Lung (tissue), 12 donors: Measurements from ENCODE around the gene LAMP5. TPM values are rescaled to one million over a fixed set of nuclear protein-coding genes. Genes with fewer than 3 reads are reported as not detected.

ENCODE experiments used
- ATAC-seq: fragments of 200-7000 bp; cut with Tn5 transposase; one replicate; pipeline ENCODE4 v1.9.1; 2020; ENCODE audit warnings: moderate number of reproducible peaks; ENCODE audit not compliant: insufficient read depth, low FRiP score
- DNase-seq, 3 donors: peaks; one replicate each; pipeline ENCODE4 v3.0.0-alpha.2; 2013 to 2017
- H3K27ac ChIP-seq, 2 donors: one replicate each; pipeline ENCODE4 v1.5.1; 2013; ENCODE audit warnings: mild to moderate bottlenecking in 2 of 2, moderate library complexity in 2 of 2, control low read depth in 1 of 2, inconsistent platforms in 1 of 2, low read depth in 1 of 2, low read length in 1 of 2
- H3K27me3 ChIP-seq, 3 donors: one replicate each; pipeline ENCODE4 v1.5.1; 2013; ENCODE audit warnings: low read length in 2 of 3; ENCODE audit not compliant: control insufficient read depth in 3 of 3, insufficient read depth in 3 of 3
- H3K36me3 ChIP-seq, 4 donors: one replicate each; pipeline ENCODE4 v1.5.1; 2013; ENCODE audit warnings: low read length in 4 of 4, mild to moderate bottlenecking in 1 of 4, moderate library complexity in 1 of 4; ENCODE audit not compliant: control insufficient read depth in 4 of 4, insufficient read depth in 4 of 4
- H3K4me1 ChIP-seq, 5 donors: one replicate each; pipeline ENCODE4 v1.5.1; 2013; ENCODE audit warnings: low read length in 5 of 5, mild to moderate bottlenecking in 2 of 5, moderate library complexity in 1 of 5; ENCODE audit not compliant: control insufficient read depth in 5 of 5, insufficient read depth in 5 of 5
- H3K4me3 ChIP-seq: one replicate; pipeline ENCODE4 v1.5.1; 2013; ENCODE audit warnings: mild to moderate bottlenecking, control low read depth, moderate library complexity
- H3K9ac ChIP-seq, 2 donors: one replicate each; pipeline ENCODE4 v1.5.1; 2013; ENCODE audit warnings: low read length in 2 of 2, control low read depth in 1 of 2; ENCODE audit not compliant: insufficient read depth in 1 of 2
- H3K9me3 ChIP-seq, 4 donors: one replicate each; pipeline ENCODE4 v1.5.1; 2013; ENCODE audit warnings: low read length in 3 of 4, mild to moderate bottlenecking in 1 of 4, moderate library complexity in 1 of 4; ENCODE audit not compliant: control insufficient read depth in 4 of 4, insufficient read depth in 3 of 4
- CTCF ChIP-seq: IDR thresholded peaks from 2 replicates; pipeline ENCODE4 v1.5.1; 2012; ENCODE audit warnings: mild to moderate bottlenecking; ENCODE audit errors: control extremely low read depth, extremely low read depth
- WGBS, 2 donors: extraction: QIAGEN DNeasy Blood & Tissue Kit; methylation state at CpG; one replicate each; pipeline ENCODE4 v1.1.7; 2013; 5-methylcytosine and 5-hydroxymethylcytosine counted together
- polyA plus RNA-seq, 2 donors: library from polyadenylated mRNA; stranded (reverse); fragments of 200-250 nt; gene quantifications; one replicate each; pipeline ENCODE4 v1.2.1, GENCODE V29; 2013
- total RNA-seq, 2 donors: library from RNA; depleted of rRNA in 1 of 2; stranded (reverse); fragments of >200 nt in 1 of 2; gene quantifications; one replicate each; pipeline ENCODE4 v1.2.1, GENCODE V29; 2014 to 2021
- donor health status: control.
- donor health status: control.
- donor health status: Bipolar disorder and iron deficiency.
- donor health status: healthy.
- donor health status: DM: yes; HTN: yes; CAD: no.

LAMP5 gene
- total and polyA plus RNA-seq, 4 donors, result 0.06 to 3.3 (median 0.23) TPM

DNA sequence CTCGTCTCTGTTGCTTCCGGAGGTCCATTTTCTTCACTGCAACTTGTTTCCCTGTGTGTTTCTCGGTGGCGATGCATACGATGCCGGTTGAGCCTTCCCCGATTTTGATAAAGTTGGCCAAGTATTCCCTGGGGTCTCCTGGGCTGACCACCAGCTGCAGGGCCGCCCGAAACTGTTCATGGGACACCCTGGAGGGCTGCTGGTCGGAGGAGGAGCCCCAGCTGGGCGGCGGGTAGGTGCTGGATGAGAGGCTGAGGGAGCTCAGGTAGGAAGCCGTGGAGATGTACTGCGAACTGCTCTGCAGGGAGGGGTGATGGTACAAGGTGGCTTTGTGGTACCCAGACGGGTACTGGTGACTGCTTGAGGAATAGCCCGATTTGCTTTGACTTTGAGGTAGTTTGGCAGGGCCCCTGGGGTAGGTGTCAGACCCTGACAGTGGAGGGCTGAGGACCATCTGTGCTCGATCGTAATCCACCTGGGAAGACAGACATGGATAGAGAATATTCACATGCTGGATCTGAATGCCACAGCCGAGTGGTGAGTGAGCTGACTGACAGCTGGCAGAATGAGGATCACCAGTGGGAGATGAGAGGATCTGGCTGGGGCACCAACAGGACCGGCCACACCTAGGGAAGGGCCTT is 51.6 kb downstream of the LAMP5 start:
- Histone ChIP-seq H3K4me1 (no peaks in the 10 kb centered on the region), H3K9ac (no peak overlapping the region), H3K36me3 (no peaks in the 10 kb centered on the region), H3K4me3 (no peak overlapping the region), H3K27me3 (no peaks in the 10 kb centered on the region), H3K9me3 (peaks cover 0 to 4% (median 0%) of the 10 kb centered on the region in 4 donors), H3K27ac (no peak overlapping the region)
- DNase-seq (no peak), ATAC-seq (no peak)
- 91 to 93% methylated on average over 20 of the region's 20 CpGs for WGBS, 2 donors
- no peak for TF ChIP-seq CTCF

- 83 to 86% methylated on average over 1 of the region's 1 CpG for WGBS, 2 donors
- Histone ChIP-seq H3K4me1 (no peaks in the 10 kb centered on the region), H3K36me3 (no peaks in the 10 kb centered on the region), H3K4me3 (no peak overlapping the region), H3K27me3 (no peaks in the 10 kb centered on the region), H3K9ac (no peak overlapping the region), H3K27ac (no peak overlapping the region), H3K9me3 (peaks cover 0 to 4% (median 0%) of the 10 kb centered on the region in 4 donors)
- TF ChIP-seq CTCF, result no peak
- DNase-seq (no peak), ATAC-seq (no peak)
Measured at GRCh38 chr20:9566977-9567376, 52.6 kb downstream of the LAMP5 start.

- ATAC-seq, result no peak
- 71 to 77% methylated on average over 2 of the region's 2 CpGs for WGBS, 2 donors
- Histone ChIP-seq H3K9me3 (no peaks in the 10 kb centered on the region), H3K4me3 (no peak overlapping the region), H3K9ac (no peak overlapping the region), H3K27me3 (peaks cover 0 to 3% (median 0%) of the 10 kb centered on the region in 3 donors), H3K4me1 (no peaks in the 10 kb centered on the region), H3K36me3 (no peaks in the 10 kb centered on the region), H3K27ac (no peak overlapping the region)
- TF ChIP-seq CTCF, result no peak
- no peak for DNase-seq
Measured at GRCh38 chr20:9570612-9571011, 56.2 kb downstream of the LAMP5 start.

DNA sequence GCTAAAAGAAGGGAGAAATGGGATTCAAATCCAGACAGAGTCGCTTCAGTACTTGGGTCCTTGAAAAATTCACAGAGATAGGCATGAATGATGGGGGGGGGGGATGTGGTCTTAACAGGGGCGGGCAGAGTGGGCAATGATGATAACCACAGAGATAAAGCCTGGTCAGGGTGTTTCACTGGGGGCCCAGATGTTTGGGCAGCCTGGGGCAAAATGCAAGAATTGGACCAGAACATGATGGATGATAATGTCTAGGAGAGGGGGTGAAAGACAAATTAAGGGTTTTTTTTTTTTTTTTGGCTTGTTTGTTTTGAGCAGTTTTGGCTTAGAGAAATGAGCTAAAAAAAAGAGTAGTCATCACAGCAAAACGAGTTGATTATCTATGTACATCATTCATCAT is 57.4 kb downstream of the LAMP5 start:
- Histone ChIP-seq H3K9ac (no peak overlapping the region), H3K27me3 (peaks cover 0 to 3% (median 0%) of the 10 kb centered on the region in 3 donors), H3K9me3 (no peaks in the 10 kb centered on the region), H3K36me3 (no peaks in the 10 kb centered on the region), H3K4me3 (no peak overlapping the region), H3K4me1 (no peaks in the 10 kb centered on the region), H3K27ac (no peak overlapping the region)
- no peak for ATAC-seq
- WGBS, 2 donors, result 57 to 58% methylated on average over 3 of the region's 3 CpGs
- DNase-seq, result no peak
- TF ChIP-seq CTCF, result no peak
